GM12878 (cell line): ENCODE measurements around the gene TOE1. TPM values are rescaled to one million over a fixed set of nuclear protein-coding genes. Genes with fewer than 3 reads are reported as not detected.

Experiments
- ATAC-seq: fragments of 200-7000 bp; cut with Tn5 transposase; 3 replicates; pipeline ENCODE4 v1.9.1; 2020; ENCODE audit warnings: mild to moderate bottlenecking, moderate library complexity
- BruUV-seq: library from RNA; stranded (reverse); fragments of 400-500 nt; replicated peaks from 2 replicates; lab custom pipeline; 2021; lab: Mats Ljungman, UMichigan
- CTCF ChIA-PET: fragments of 300-600 bp; sonication (Branson Sonifier 250); formaldehyde crosslinking; extraction: SDS; loops from one replicate; lab custom pipeline; 2021; ENCODE audit warnings: inconsistent platforms; lab: Yijun Ruan, JAX
- POLR2A ChIA-PET: fragments of 350-600 bp; formaldehyde crosslinking; extraction: SDS; loops from one replicate; lab custom pipeline; 2021; ENCODE audit warnings: inconsistent platforms; lab: Charles Lee
- RAD21 ChIA-PET: fragments of 300-600 bp; sonication (Branson Sonifier 250); formaldehyde crosslinking; loops from one replicate; lab custom pipeline; 2023; ENCODE audit warnings: antibody characterized with exemption; ENCODE audit not compliant: unreplicated experiment; lab: Charles Lee
- SMC1A ChIA-PET: fragments of 300-600 bp; sonication (Branson Sonifier 250); formaldehyde crosslinking; loops from one replicate; lab custom pipeline; 2023; ENCODE audit not compliant: unreplicated experiment, uncharacterized antibody; lab: Charles Lee
- DNase-seq: peaks from one replicate; pipeline ENCODE4 v3.0.0-alpha.2; 2011; ENCODE audit warnings: low read depth, low spot score
- FAIRE-seq: peaks from 3 replicates; lab custom pipeline; 2011; peaks lifted over from hg19 to GRCh38; lab: Jason Lieb, UNC
- H2AFZ ChIP-seq: 2 replicates; pipeline ENCODE4 v1.6.0; 2011; ENCODE audit warnings: low read depth, low read length, control low read depth; ENCODE audit not compliant: control insufficient read depth
- H3K27ac ChIP-seq: 2 replicates; pipeline ENCODE4 v1.5.1; 2011; ENCODE audit warnings: control low read depth; ENCODE audit not compliant: control insufficient read depth, insufficient read depth
- H3K27me3 ChIP-seq, 2 experiments: replicated peaks in 1 of 2; 2 replicates each; pipeline versions ENCODE4 v1.6.0 to v1.6.1; 2011; ENCODE audit warnings: low read length in 1 of 2; ENCODE audit not compliant: control insufficient read depth in 2 of 2, insufficient read depth in 2 of 2
- H3K36me3 ChIP-seq, 2 experiments: 2 replicates each; pipeline ENCODE4 v1.5.1; 2011; ENCODE audit warnings: low read length in 1 of 2; ENCODE audit not compliant: control insufficient read depth in 2 of 2, insufficient read depth in 2 of 2
- H3K4me1 ChIP-seq: 2 replicates; pipeline ENCODE4 v1.6.1; 2011; ENCODE audit warnings: mild to moderate bottlenecking, low read length, moderate library complexity, mixed read lengths; ENCODE audit not compliant: control insufficient read depth, insufficient read depth
- H3K4me2 ChIP-seq: 2 replicates; pipeline ENCODE4 v1.6.0; 2011; ENCODE audit warnings: control low read depth; ENCODE audit not compliant: control insufficient read depth, insufficient read depth
- H3K4me3 ChIP-seq: fragments of 200-600 bp; sonication (generic); 2 replicates; pipeline ENCODE4 v1.5.1; 2016
- H3K79me2 ChIP-seq: 2 replicates; pipeline ENCODE4 v1.6.0; 2011; ENCODE audit warnings: low read length; ENCODE audit not compliant: control insufficient read depth, insufficient read depth
- H3K9ac ChIP-seq: 2 replicates; pipeline ENCODE4 v1.8.0; 2011; ENCODE audit warnings: low read length, control low read depth, mixed read lengths; ENCODE audit not compliant: control insufficient read depth, insufficient read depth
- H3K9me3 ChIP-seq: replicated peaks from 3 replicates; pipeline ENCODE4 v1.5.1; 2011; ENCODE audit warnings: mild to moderate bottlenecking, low read length; ENCODE audit not compliant: control insufficient read depth, insufficient read depth
- H4K20me1 ChIP-seq: 2 replicates; pipeline ENCODE4 v1.6.0; 2011; ENCODE audit not compliant: control insufficient read depth, insufficient read depth
- CHD4 ChIP-seq: fragments of 200-600 bp; sonication (generic); IDR thresholded peaks from 2 replicates; pipeline ENCODE4 v1.6.1; 2016; ENCODE audit warnings: mild to moderate bottlenecking
- NR2C1 ChIP-seq: fragments of 450-650 bp; IDR thresholded peaks from 2 replicates; pipeline ENCODE4 v1.6.1; 2017; ENCODE audit warnings: antibody characterized with exemption, mild to moderate bottlenecking, moderate library complexity
- PAX5 ChIP-seq: IDR thresholded peaks from 2 replicates; pipeline ENCODE4 v1.6.1; 2011; ENCODE audit warnings: low read depth, low read length, borderline replicate concordance
- WGBS: methylation state at CpG from one replicate; pipeline ENCODE4 v1.1.6; 2016; ENCODE audit warnings: low lambda C conversion rate; ENCODE audit not compliant: insufficient replicate concordance, insufficient coverage; ENCODE audit errors: missing lambda C conversion rate; 5-methylcytosine and 5-hydroxymethylcytosine counted together
- in situ Hi-C: fragments of 300-500 bp; cut with MboI; formaldehyde crosslinking; loops from 9 replicates; pipeline ENCODE4 v1.14.3; 2018; ENCODE audit warnings: mixed read lengths
- intact Hi-C: fragments of 100-400 bp; cut with micrococcal nuclease; formaldehyde crosslinking; loops from one replicate; pipeline ENCODE4 v1.14.2; 2022; ENCODE audit not compliant: unreplicated experiment
- polyA plus RNA-seq, 11 experiments: library from polyadenylated mRNA; depleted of rRNA in 4 of 11; unstranded in 6 of 11; stranded (reverse) in 5 of 11; fragments of >200 nt; fragmentation: Nextera tagmentation in 4 of 11; fragmentation: Illumina TruSeq in 1 of 11; extraction: Ambion mirVana in 4 of 11; extraction: Trizol in 1 of 11; gene quantifications; 1 replicate in 1 of 11; 2 replicates in 10 of 11; pipeline versions ENCODE4 v1.2.1 to v1.2.3, GENCODE V29; 2011 to 2016; ENCODE audit warnings: inconsistent platforms in 2 of 11, missing spikeins in 2 of 11, low read depth in 1 of 11
- total RNA-seq, 4 experiments: library from RNA; depleted of rRNA in 3 of 4; stranded (reverse); fragments of >200 nt in 3 of 4; fragmentation: Illumina TruSeq in 1 of 4; extraction: Trizol in 1 of 4; gene quantifications; 2 replicates each; pipeline versions ENCODE4 v1.2.1 to v1.2.3, GENCODE V29; 2013 to 2021
- TF ChIP-seq, protein P1 (sequence below): IDR thresholded peaks from 2 replicates; pipeline ENCODE4 v1.6.1; 2012; ENCODE audit warnings: low read depth, low read length, improper control_type of control experiment

TOE1 gene
- total and polyA plus RNA-seq, 10 of the 15 experiments (the other 5 are each of a cell fraction or from before 2014, with no cell fraction given), result 22.7 to 38.0 (median 33.3) TPM

DNA sequence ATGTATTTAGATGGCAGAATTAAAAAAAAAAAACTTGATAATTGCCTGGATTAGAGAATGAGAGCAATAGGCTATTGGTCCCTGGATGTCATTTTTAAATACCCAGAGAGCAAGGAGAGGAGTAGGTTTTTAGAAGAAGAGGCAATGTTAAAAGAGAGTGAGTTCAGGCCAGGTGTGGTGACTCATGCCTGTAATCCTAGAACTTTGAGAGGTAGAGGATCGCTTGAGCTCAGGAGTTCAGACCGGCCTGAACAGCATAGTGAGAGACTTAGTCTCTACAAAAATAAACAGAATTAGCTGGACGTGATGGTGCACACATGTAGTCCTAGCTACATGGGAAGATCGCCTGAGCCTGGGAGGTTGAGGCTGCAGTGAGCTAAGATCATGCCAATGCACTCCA is 16.2 kb downstream of the TOE1 start:
- no peaks in the 10 kb centered on the region for H3K27me3 ChIP-seq
- POLR2A ChIA-PET, result interaction anchor here (0.6 to 1.6 kb wide), 6 partner anchors 10 to 163 kb away, joined by 3 to 7 read pairs (median 4); no protein-coding TSS in a partner anchor
- no peaks in the 10 kb centered on the region for H3K79me2 ChIP-seq
- intact Hi-C loops, result no loop called here
- no peak overlapping the region for H3K4me3 ChIP-seq
- CTCF ChIA-PET, result interaction anchor here (0.8 to 11.7 kb wide), 9 partner anchors 9 to 343 kb away, joined by 3 to 508 read pairs (median 4); partner anchors contain the start of genes MUTYH, TESK2 and TOE1
- H3K4me1 ChIP-seq, result peaks cover 6% of the 10 kb centered on the region; the same call in 1 of the 2 replicates
- SMC1A ChIA-PET, result interaction anchor here (0.9 to 11.6 kb wide), 7 partner anchors 9 to 342 kb away, joined by 3 to 369 read pairs (median 4); partner anchors contain the start of gene TESK2
- no peak for ATAC-seq
- H3K9ac ChIP-seq, result no peak overlapping the region
- RAD21 ChIA-PET, result interaction anchor here (0.5 to 13.5 kb wide), 8 partner anchors 8 to 495 kb away, joined by 3 to 319 read pairs (median 4); partner anchors contain the start of genes MUTYH, TESK2 and TOE1
- BruUV-seq, result no TSS peak
- WGBS, result 95% methylated on average over 4 of the region's 4 CpGs
- H3K36me3 ChIP-seq, result peaks cover 0 to 3% of the 10 kb centered on the region in 2 experiments; a peak in 1 of 4 replicates
- in situ Hi-C loops, result loop anchor here (10.0 kb wide), 1 partner anchor 209 kb away; no protein-coding TSS in a partner anchor
- H4K20me1 ChIP-seq, result no peaks in the 10 kb centered on the region
- TF ChIP-seq NR2C1 (no peak), PAX5 (no peak), CHD4 (no peak)
- TF ChIP-seq, protein P1, sequence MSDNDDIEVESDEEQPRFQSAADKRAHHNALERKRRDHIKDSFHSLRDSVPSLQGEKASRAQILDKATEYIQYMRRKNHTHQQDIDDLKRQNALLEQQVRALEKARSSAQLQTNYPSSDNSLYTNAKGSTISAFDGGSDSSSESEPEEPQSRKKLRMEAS, result no peak
- TF ChIP-seq, all 136 proteins: peak for 0
- FAIRE-seq (no peak), DNase-seq (no peak)
- Histone ChIP-seq H3K9me3 (no peaks in the 10 kb centered on the region), H2AFZ (no peak overlapping the region), H3K4me2 (no peak overlapping the region), H3K27ac (no peak overlapping the region)
